PC-3 (cell line): ENCODE measurements around the gene CBX6. TPM values are rescaled to one million over a fixed set of nuclear protein-coding genes. Genes with fewer than 3 reads are reported as not detected.
"Not testable (repeated sequence)": the region's sequence is repeated elsewhere in the genome, so short reads cannot be mapped to it uniquely, and the experiment has no call there.

ENCODE experiments used
- ATAC-seq: fragments of 200-7000 bp; cut with Tn5 transposase; 2 replicates; pipeline ENCODE4 v1.9.1; 2020; ENCODE audit warnings: mild to moderate bottlenecking, moderate library complexity
- BruUV-seq: library from RNA; stranded (reverse); fragments of 400-500 nt; replicated peaks from 2 replicates; lab custom pipeline; 2021; lab: Mats Ljungman, UMichigan
- CTCF ChIA-PET: fragments of 300-600 bp; sonication (Branson Sonifier 250); formaldehyde crosslinking; loops from one replicate; lab custom pipeline; 2022; ENCODE audit warnings: antibody characterized with exemption; lab: Charles Lee
- POLR2A ChIA-PET: fragments of 300-600 bp; sonication (Branson Sonifier 250); formaldehyde crosslinking; loops from one replicate; lab custom pipeline; 2022; ENCODE audit warnings: antibody characterized with exemption; ENCODE audit not compliant: unreplicated experiment; lab: Charles Lee
- DNase-seq: peaks from one replicate; pipeline ENCODE4 v3.0.0-alpha.2; 2015
- H2AFZ ChIP-seq: fragments of 300-600 bp; sonication (generic); 2 replicates; pipeline ENCODE4 v1.6.0; 2016; ENCODE audit warnings: antibody characterized with exemption, low read length
- H3F3A ChIP-seq: fragments of 300-600 bp; sonication (generic); one replicate; pipeline ENCODE4 v1.6.0; 2017; ENCODE audit warnings: antibody characterized with exemption, low read length, control low read depth, mild to moderate bottlenecking; ENCODE audit not compliant: unreplicated experiment
- H3K27ac ChIP-seq: fragments of 300-600 bp; sonication (generic); 2 replicates; pipeline ENCODE4 v1.5.1; 2016; ENCODE audit warnings: mild to moderate bottlenecking, low read length
- H3K27me3 ChIP-seq: fragments of 300-600 bp; sonication (generic); 2 replicates; pipeline ENCODE4 v1.6.1; 2016; ENCODE audit warnings: low read length, mixed read lengths
- H3K36me3 ChIP-seq: fragments of 300-600 bp; sonication (generic); 2 replicates; pipeline ENCODE4 v1.6.1; 2016; ENCODE audit warnings: low read depth, mixed run types, low read length, mixed read lengths
- H3K4me1 ChIP-seq: fragments of 300-600 bp; sonication (generic); 2 replicates; pipeline ENCODE4 v1.5.1; 2016; ENCODE audit warnings: low read length; ENCODE audit not compliant: insufficient read depth
- H3K4me2 ChIP-seq: fragments of 300-600 bp; sonication (generic); 2 replicates; pipeline ENCODE4 v1.6.0; 2016; ENCODE audit warnings: low read length
- H3K4me3 ChIP-seq: fragments of 300-600 bp; sonication (generic); 2 replicates; pipeline ENCODE4 v1.5.1; 2016; ENCODE audit warnings: mild to moderate bottlenecking, low read length, mixed read lengths
- H3K79me2 ChIP-seq: fragments of 300-600 bp; sonication (generic); 2 replicates; pipeline ENCODE4 v1.6.1; 2017; ENCODE audit warnings: low read length, mixed read lengths
- H3K9ac ChIP-seq: fragments of 300-600 bp; sonication (generic); 2 replicates; pipeline ENCODE4 v1.6.0; 2016; ENCODE audit warnings: mild to moderate bottlenecking, low read length
- H3K9me2 ChIP-seq: fragments of 300-600 bp; sonication (generic); replicated peaks from 2 replicates; pipeline ENCODE4 v1.6.1; 2016; ENCODE audit warnings: mixed run types, low read length, mixed read lengths
- H3K9me3 ChIP-seq: fragments of 300-600 bp; sonication (generic); 2 replicates; pipeline ENCODE4 v1.6.1; 2016; ENCODE audit warnings: low read length, mixed read lengths
- H4K20me1 ChIP-seq: fragments of 300-600 bp; sonication (generic); 2 replicates; pipeline ENCODE4 v1.6.1; 2016; ENCODE audit warnings: low read length, mixed read lengths
- CTCF ChIP-seq: fragments of 300-600 bp; sonication (generic); conservative IDR thresholded peaks from 2 replicates; pipeline ENCODE4 v1.5.1; 2017; ENCODE audit warnings: antibody characterized with exemption, low read depth, mild to moderate bottlenecking, low read length
- EZH2 ChIP-seq: fragments of 300-600 bp; sonication (generic); IDR thresholded peaks from one replicate; pipeline ENCODE4 v1.6.1; 2017; ENCODE audit warnings: antibody characterized with exemption, mild to moderate bottlenecking, low read length; ENCODE audit not compliant: unreplicated experiment
- EZH2phosphoT487 ChIP-seq: fragments of 300-600 bp; sonication (generic); IDR thresholded peaks from 2 replicates; pipeline ENCODE4 v1.6.1; 2018; ENCODE audit warnings: mild to moderate bottlenecking, antibody characterized with exemption, low read length, borderline replicate concordance
- intact Hi-C: fragments of 100-400 bp; cut with micrococcal nuclease; formaldehyde crosslinking; loops from 2 replicates; pipeline ENCODE4 v1.9.0; 2023
- total RNA-seq: library from RNA; depleted of rRNA; stranded (reverse); fragments of >200 nt; gene quantifications from 2 replicates; pipeline ENCODE4 v1.2.3, GENCODE V29; 2014

The CBX6 gene
- total RNA-seq, 1 experiment from 2014 or later, result 37.5 TPM

GRCh38 chr22:38859581-38860282, 12.3 kb downstream of the CBX6 start:
- no TSS peak for BruUV-seq
- DNase-seq, result no peak
- H3F3A ChIP-seq, result no peaks in the 10 kb centered on the region
- no peaks in the 10 kb centered on the region for H3K36me3 ChIP-seq
- no peaks in the 10 kb centered on the region for H3K27me3 ChIP-seq
- no peaks in the 10 kb centered on the region for H3K4me1 ChIP-seq
- no peak overlapping the region for H3K27ac ChIP-seq
- H3K4me2 ChIP-seq, result no peak overlapping the region
- no peaks in the 10 kb centered on the region for H3K9me2 ChIP-seq
- CTCF ChIA-PET, result no interaction called here
- H4K20me1 ChIP-seq, result no peaks in the 10 kb centered on the region
- no peak overlapping the region for H3K9ac ChIP-seq
- no peak overlapping the region for H3K4me3 ChIP-seq
- POLR2A ChIA-PET, result no interaction called here
- H3K9me3 ChIP-seq, result no peaks in the 10 kb centered on the region
- no peaks in the 10 kb centered on the region for H3K79me2 ChIP-seq
- intact Hi-C loops, result no loop called here
- peak; percentile 30; the same call in 1 of the 2 replicates for ATAC-seq
- no peak overlapping the region for H2AFZ ChIP-seq
- no peak for TF ChIP-seq EZH2
- TF ChIP-seq EZH2phosphoT487, result no peak
- TF ChIP-seq CTCF, result no peak

- TF ChIP-seq EZH2phosphoT487 (no peak), CTCF (no peak), EZH2 (no peak)
- no peak overlapping the region for H3K4me2 ChIP-seq
- no peaks in the 10 kb centered on the region for H3F3A ChIP-seq
- H3K4me1 ChIP-seq, result no peaks in the 10 kb centered on the region
- H3K27ac ChIP-seq, result no peak overlapping the region
- no peaks in the 10 kb centered on the region for H3K9me2 ChIP-seq
- H3K9ac ChIP-seq, result no peak overlapping the region
- intact Hi-C loops, result no loop called here
- H3K4me3 ChIP-seq, result no peak overlapping the region
- no peaks in the 10 kb centered on the region for H3K79me2 ChIP-seq
- ChIA-PET CTCF (no interaction called here), POLR2A (no interaction called here)
- H3K9me3 ChIP-seq, result no peaks in the 10 kb centered on the region
- H3K27me3 ChIP-seq, result no peaks in the 10 kb centered on the region
- H3K36me3 ChIP-seq, result no peaks in the 10 kb centered on the region
- no peaks in the 10 kb centered on the region for H4K20me1 ChIP-seq
- BruUV-seq, result no TSS peak
- H2AFZ ChIP-seq, result no peak overlapping the region
- DNase-seq (no peak), ATAC-seq (no peak)
These were observed 13.5 kb downstream of the CBX6 start for GRCh38 chr22:38858492-38858891.

GRCh38 chr22:38854476-38854875, 17.5 kb downstream of the CBX6 start:
- H3K9me2 ChIP-seq, H3K9me3 ChIP-seq, H3F3A ChIP-seq, H3K27me3 ChIP-seq, H3K79me2 ChIP-seq, intact Hi-C loops, CTCF ChIA-PET, H3K27ac ChIP-seq, BruUV-seq, H3K36me3 ChIP-seq, POLR2A ChIA-PET, H3K4me2 ChIP-seq, ATAC-seq, H2AFZ ChIP-seq, H4K20me1 ChIP-seq, DNase-seq, H3K4me3 ChIP-seq, H3K9ac ChIP-seq: not testable (repeated sequence)
- peaks cover 10% of the 10 kb centered on the region; the same call in 1 of the 2 replicates for H3K4me1 ChIP-seq

GRCh38 chr22:38853883-38854282, 18.1 kb downstream of the CBX6 start:
- H3K27ac ChIP-seq, intact Hi-C loops, H3F3A ChIP-seq, H3K4me3 ChIP-seq, POLR2A ChIA-PET, BruUV-seq, H2AFZ ChIP-seq, H3K36me3 ChIP-seq, H3K9me2 ChIP-seq, H3K4me2 ChIP-seq, H3K9ac ChIP-seq, H3K27me3 ChIP-seq, H4K20me1 ChIP-seq, DNase-seq, H3K9me3 ChIP-seq, H3K79me2 ChIP-seq, ATAC-seq: not testable (repeated sequence)
- CTCF ChIA-PET, result interaction anchor here (1.1 kb wide), 1 partner anchor 85 kb away, joined by 4 read pairs; no protein-coding TSS in a partner anchor
- peaks cover 10% of the 10 kb centered on the region; the same call in 1 of the 2 replicates for H3K4me1 ChIP-seq
